UCSD-AML1 (cell line): ENCODE data around the gene FHL3.

ENCODE experiments used
- DNase-seq: peaks from one replicate; lab custom pipeline; 2025; ENCODE audit not compliant: unreplicated experiment; lab: John Stamatoyannopoulos, UW

Gene FHL3

GRCh38 chr1:38005195-38006007 is at the start of gene FHL3:
Gene FHL3 (minus strand): TSS chr1:38005514. CDS start chr1:37999412, 6,102 bp downstream.
- DNase-seq, result peak; percentile 85

GRCh38 chr1:38053416-38054091 is 48.2 kb upstream of the FHL3 start:
- DNase-seq, result no peak

- no peak for DNase-seq
Observed at GRCh38 chr1:38052750-38053415, 47.6 kb upstream of the FHL3 start.

GRCh38 chr1:38051079-38051543 is 45.8 kb upstream of the FHL3 start:
- DNase-seq, result no peak

GRCh38 chr1:38050397-38051078 is 45.2 kb upstream of the FHL3 start:
- DNase-seq, result no peak

GRCh38 chr1:38047603-38048141 is 42.4 kb upstream of the FHL3 start:
- DNase-seq, result no peak

- peak; percentile 55 for DNase-seq
Observed at GRCh38 chr1:38046884-38047602, 41.7 kb upstream of the FHL3 start.

- DNase-seq, result no peak
Observed at GRCh38 chr1:38046333-38046883, 41.1 kb upstream of the FHL3 start, which contains the start of gene POU3F1. Gene POU3F1 (minus strand): TSS chr1:38046793. CDS start chr1:38046743, 50 bp downstream.

- no peak for DNase-seq
Observed at GRCh38 chr1:38045401-38046332, 40.4 kb upstream of the FHL3 start.

GRCh38 chr1:38044221-38045215 is 39.2 kb upstream of the FHL3 start:
- DNase-seq, result no peak

GRCh38 chr1:38043036-38043747 is 37.9 kb upstream of the FHL3 start:
- DNase-seq, result no peak

GRCh38 chr1:38041936-38042834 is 36.9 kb upstream of the FHL3 start:
- DNase-seq, result no peak

GRCh38 chr1:38039331-38040088 is 34.2 kb upstream of the FHL3 start:
- DNase-seq, result no peak

- no peak for DNase-seq
Observed at GRCh38 chr1:38038861-38039260, 33.5 kb upstream of the FHL3 start.
